ES-I3 (cell line): ENCODE results near the gene MGAT4B.

Source experiments
- H3K36me3 ChIP-seq: 2 replicates; pipeline ENCODE4 v1.6.1; 2013; ENCODE audit warnings: mild to moderate bottlenecking, low read length, control low read depth, moderate library complexity; ENCODE audit not compliant: insufficient read depth
- H3K4me1 ChIP-seq: 2 replicates; pipeline ENCODE4 v1.6.1; 2013; ENCODE audit warnings: mild to moderate bottlenecking, control low read depth, low read length; ENCODE audit not compliant: insufficient read depth
- H3K9ac ChIP-seq: 2 replicates; pipeline ENCODE4 v1.6.1; 2013; ENCODE audit warnings: low read depth, mild to moderate bottlenecking, low read length, moderate library complexity
- H3K9me3 ChIP-seq: 2 replicates; pipeline ENCODE4 v1.6.1; 2013; ENCODE audit warnings: mild to moderate bottlenecking, low read length, moderate library complexity; ENCODE audit not compliant: control insufficient read depth, insufficient read depth

MGAT4B gene

DNA sequence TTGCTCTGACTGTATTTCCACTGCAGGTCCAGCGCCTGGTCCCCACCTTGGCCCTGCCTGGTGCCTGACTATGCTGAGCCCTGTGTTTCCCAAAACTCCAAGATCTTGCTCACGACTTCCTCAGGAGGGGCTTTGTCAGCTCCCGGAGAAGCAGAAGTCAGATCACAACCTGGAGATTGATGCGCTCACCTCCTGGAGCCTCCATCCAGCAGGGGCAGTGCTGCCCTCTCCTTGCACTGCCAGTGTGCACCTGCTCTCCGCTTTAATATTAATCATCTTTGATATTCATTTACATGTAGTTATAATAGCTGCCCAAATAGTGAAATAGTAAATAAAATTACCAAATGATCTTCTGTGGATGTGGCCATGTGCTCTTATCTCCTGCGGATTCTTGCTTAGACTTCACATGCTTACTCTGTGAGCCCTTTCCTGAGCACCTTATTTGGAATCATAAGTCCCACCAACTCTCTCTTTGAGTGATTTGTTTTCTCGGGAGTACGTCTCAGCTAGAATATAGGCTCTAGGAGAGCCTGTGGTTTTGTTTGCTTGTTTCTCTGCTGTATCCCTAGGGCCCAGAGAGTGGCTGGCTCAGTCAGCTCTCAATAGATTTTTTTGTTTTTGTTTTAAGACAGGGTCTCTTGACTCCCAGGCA is 56.7 kb downstream of the MGAT4B start:
- no peaks in the 10 kb centered on the region for H3K9me3 ChIP-seq
- peaks cover 8% of the 10 kb centered on the region for H3K4me1 ChIP-seq
- no peak overlapping the region for H3K9ac ChIP-seq
- H3K36me3 ChIP-seq, result no peaks in the 10 kb centered on the region

DNA sequence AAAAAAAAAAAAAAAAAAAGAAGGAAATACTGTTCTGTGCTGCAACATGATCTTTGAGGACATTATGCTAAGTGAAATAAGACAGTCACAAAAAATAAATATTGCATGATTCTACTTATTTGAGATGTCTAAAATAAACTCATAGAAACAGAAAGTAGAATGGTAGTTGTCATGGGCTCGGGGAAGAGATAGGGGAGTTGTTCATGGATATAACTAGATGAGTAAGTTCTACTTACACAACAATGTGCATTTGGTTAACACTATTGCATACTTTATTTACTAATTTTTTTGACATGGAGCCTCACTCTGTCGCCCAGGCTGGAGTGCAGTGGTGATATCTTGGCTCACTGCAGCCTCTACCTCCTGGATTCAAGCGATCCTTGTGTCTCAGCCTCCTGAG is 58.9 kb downstream of the MGAT4B start:
- no peaks in the 10 kb centered on the region for H3K9me3 ChIP-seq
- no peak overlapping the region for H3K9ac ChIP-seq
- no peaks in the 10 kb centered on the region for H3K4me1 ChIP-seq
- no peaks in the 10 kb centered on the region for H3K36me3 ChIP-seq
